Posterior vena cava (tissue), 2 donors: ENCODE data around the gene RUNX2. TPM values are rescaled to one million over a fixed set of nuclear protein-coding genes. Genes with fewer than 3 reads are reported as not detected.

Experiments used
- DNase-seq: peaks from one replicate; pipeline ENCODE4 v3.0.0-alpha.2; 2020; ENCODE audit warnings: low spot score
- intact Hi-C, 2 donors: fragments of 100-400 bp; cut with DNase I; formaldehyde crosslinking; loops; one replicate each; pipeline versions ENCODE4 v1.14.1 to v1.14.2; 2022 to 2023
- total RNA-seq, 2 donors: library from RNA; stranded (reverse); fragmentation: NEBNext Ultra II Directional; extraction: Animal tissue kit (Norgen Biotek cat#: 25700); gene quantifications; one replicate each; pipeline ENCODE4 v1.2.1, GENCODE V29; 2021
- donor health status: DM: yes; HTN: yes; CAD: no.
- donor health status: DM: yes; HTN: yes; CAD: no.

The RUNX2 gene
- total RNA-seq, 2 donors from 2014 or later = 0.83 to 1.00 TPM

DNA sequence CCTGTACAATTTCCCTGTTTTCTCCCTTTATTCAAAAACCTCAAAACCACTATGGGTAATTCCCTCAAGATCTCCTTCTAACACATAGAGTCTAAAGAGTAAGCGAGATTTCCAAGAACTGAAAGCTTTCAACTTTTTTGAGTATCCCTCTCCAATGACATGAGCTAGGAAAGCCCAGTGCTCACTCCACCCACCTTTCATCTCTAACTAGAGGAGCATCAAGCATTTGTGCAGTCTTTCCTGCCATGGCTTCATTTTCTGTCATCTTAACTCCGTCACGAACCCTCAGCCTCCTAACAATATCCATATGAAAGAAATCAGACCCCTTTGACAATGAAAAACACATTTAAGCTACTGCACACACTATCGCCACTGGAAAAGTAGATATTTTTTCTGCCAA, 141.5 kb downstream of the RUNX2 start:
- no peak for DNase-seq
- intact Hi-C loops = no loop called here

DNA sequence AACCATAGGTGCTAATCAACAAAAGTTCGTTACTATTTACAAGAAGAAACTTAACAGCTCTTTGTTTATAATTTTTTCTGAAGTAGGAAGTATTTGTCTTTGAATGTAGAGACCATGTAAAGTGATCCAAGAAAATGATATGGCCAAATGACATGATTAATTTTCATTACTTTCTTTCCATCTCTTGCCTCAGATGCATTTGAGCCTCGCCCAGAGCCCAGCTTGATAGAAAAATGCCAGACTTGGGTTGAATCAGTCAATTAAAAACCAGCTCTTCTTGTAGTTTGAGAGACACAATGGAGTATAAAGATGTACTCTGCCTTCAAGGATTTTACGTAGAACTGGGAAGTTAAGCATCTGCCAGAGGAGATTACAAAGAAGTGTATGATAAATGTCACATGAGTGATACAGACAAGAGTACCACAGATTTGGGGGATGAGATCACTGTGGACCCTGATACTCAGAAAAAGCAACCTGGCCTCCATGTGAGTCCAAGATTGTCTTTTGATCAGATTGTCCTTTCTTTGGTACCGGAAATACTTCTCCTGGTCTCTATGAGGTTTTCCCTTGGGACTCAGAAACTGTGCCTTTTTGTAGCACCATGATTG, 142.1 kb downstream of the RUNX2 start:
- intact Hi-C loops = no loop called here
- no peak for DNase-seq

DNA sequence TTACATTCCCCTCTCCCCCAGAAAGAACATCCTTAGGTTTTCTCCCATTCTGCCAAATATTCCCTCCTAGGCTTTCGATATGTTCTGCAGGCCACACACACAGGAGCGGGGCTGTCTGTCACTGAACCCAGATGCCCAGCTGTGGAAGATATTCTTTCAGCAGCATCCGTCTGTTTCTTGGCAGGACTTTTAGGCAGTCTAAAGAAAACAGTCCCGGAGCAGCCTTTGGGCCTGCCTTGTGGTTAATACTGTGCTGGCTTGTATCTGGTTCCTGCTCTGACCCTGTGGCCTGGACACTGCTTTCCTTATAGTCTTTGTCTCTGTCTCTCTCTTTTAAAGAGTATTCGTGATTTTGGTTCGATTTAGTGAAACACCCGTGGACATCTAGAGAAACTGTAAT, 144.3 kb downstream of the RUNX2 start:
- no peak for DNase-seq
- intact Hi-C loops = no loop called here

DNA sequence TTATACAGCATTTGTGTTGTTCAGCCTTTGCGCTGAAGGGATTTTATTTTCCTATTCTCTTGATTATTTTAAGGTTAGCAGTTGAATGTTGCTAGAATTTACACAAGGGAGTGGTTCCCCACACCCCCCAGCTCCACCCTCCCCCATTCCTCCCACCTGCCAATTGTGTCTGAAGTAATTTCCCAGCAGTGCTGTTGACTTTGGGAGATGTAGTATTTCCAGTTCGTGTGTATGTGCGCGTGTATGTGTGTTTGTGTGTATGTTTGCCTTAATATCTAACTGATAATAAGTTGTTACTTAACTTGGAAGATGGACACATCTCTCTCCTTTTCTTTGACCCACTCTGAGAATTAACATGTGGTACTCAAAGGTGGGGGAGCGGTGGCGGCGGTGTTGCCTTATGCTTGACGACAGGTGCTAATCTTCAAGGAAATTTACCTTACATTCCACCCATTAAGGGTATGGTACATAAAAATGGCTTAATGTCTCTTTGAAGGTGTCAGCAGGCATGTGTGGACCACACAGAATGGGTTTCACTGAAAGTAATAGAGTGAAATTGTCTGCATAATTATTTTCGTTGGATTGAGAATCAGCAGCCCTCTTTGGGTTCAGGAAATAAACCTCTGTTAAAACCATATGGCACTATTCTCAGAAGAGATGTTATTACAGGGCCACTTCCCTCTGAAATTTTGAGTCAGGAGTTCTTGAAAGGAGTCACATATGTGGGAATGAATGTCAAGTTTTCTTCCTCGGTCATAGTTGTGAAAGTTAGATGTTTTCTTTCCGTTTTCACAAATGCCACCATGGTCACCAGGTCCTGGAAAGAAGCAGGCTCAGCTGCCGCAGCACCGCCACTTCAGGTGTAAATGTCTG, 145.2 kb downstream of the RUNX2 start:
- intact Hi-C loops = no loop called here
- DNase-seq = no peak

DNA sequence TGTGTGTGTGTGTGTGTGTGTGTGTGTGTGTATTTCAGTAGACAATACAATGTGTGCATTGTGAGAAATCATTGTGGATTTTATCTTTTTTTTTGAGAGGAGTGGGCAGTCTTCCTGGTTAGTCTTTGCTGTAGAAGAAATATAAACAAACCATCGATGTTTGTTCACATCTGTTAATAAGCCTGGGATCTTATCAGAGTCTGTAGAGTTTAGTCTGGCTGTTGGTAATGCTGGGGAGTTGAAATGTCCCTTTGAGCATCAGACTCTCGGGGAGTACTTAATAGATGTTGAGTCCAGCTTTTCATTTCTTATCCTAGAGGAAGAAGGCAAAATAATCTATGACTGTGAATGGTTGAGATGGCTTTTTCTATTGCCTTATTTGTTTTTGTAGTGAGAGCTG, 146.2 kb downstream of the RUNX2 start:
- intact Hi-C loops = no loop called here

DNA sequence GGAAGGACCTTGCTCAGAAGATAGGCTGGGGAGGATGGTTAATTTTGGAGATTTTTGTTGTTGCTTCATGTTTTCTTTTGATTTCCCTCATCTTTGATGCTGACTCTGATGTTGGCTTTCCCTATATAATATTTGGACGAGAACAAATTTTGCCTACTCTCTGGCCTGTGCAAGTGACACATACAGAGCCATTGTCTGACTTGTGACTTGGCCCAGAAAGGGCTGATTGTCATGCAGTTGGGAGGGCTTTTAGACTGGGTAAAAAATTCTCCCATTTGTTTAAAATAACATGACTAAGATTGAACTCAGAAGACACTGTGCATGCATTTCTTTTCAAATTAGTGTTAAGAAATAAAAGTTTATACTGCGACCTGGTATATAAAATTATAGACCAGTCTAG, 148.2 kb downstream of the RUNX2 start:
- no peak for DNase-seq
- intact Hi-C loops = no loop called here

More for the DNA sequence above, 146.2 kb downstream of the RUNX2 start:
- no peak for DNase-seq

DNA sequence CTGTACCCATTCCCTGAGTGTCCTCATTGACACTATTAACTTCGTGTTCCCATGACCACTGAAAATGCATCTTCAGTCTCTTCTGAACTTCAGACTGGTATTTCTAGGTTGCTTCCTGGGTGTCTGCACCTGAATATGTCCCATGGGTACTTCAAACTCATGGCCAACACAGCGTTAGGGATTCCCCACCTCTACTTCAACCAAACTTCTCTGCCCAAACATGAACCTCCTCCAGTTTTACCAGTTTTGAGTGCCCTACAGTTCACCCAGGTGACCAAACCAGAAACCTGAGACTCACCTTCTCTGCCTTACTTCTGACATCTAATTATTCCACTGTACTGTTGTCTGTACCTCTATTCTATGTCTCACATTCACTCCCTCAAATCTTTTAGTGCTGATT, 149.1 kb downstream of the RUNX2 start:
- no peak for DNase-seq
- intact Hi-C loops = no loop called here

DNA sequence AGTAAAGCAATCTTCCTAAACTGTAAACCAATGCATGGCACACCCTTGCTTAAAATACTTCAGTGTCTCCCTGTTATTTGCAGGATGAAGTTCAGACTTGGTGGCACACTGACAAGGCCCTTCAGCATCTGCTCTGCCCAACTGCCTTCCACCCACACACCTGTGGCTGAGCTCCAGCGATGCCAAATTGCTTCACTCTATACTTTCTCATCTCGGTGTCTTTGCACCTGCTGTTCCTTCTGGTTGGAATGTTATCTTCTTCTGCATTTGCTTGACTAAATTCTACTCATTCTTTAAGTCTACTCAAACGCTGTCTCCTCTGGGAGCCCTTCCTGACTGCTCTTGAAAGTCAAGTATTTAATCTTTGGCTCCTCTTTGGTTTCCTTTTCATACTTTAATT, 149.7 kb downstream of the RUNX2 start:
- intact Hi-C loops = no loop called here
- DNase-seq = no peak

DNA sequence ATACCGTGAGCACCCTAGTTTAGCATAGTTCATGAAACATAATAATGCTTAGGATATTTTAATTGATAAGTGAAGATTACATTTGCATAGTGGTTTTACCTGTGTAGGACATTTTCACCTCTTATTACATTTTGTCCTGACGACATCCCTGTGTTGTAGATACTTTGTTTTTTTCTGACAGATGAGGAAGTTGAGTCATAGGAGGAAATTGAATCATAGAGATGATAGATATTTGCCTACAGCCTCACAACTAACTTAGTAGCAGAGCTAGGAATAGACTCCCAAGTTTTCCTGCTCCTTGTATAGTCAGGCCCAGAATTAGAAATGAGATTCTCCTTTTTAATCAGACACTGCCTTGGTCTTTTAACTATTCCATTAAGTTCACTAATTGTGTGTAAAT, 150.1 kb downstream of the RUNX2 start:
- intact Hi-C loops = no loop called here
- DNase-seq = no peak

DNA sequence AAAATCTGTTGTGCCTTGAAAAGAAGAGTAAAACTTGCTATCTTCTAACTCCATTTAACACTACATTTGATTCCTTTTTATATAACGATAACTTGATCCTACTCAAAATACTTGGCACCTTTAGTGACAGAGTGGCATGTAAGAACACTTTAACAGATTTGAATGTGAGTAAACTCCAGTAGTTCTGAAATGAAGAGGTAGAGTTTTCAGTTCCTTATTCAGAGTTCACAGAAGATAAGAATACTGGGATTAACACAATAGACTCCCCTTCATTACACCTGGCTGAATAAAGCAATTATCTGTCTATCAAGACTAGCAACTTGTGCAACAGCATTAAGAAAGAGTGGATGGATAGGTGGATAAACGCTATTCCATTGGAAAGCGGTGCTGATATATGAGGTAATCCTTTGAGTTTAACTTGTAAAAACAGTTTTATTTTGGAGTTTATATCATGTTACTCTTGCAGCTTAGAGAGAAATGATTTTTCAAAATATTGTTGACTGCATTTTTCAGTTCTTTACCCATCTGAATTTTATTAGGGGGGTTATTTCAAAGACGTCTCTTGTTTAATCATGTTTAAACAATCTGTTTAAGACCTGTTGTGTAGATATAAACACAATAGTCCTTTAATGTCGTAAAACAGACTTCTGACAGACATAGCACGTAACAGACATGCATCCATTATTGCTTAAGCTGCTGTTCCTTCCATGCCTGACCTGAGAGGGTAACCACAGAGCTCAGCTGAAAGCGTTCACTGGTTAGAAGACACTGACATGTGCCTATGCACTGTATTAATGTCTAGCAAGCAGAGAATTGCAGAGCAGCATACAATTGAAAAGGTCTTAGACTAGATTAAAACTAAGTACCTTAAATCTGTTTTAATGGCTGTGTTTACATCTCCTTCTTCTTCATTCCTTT, 152.0 kb downstream of the RUNX2 start:
- no peak for DNase-seq

DNA sequence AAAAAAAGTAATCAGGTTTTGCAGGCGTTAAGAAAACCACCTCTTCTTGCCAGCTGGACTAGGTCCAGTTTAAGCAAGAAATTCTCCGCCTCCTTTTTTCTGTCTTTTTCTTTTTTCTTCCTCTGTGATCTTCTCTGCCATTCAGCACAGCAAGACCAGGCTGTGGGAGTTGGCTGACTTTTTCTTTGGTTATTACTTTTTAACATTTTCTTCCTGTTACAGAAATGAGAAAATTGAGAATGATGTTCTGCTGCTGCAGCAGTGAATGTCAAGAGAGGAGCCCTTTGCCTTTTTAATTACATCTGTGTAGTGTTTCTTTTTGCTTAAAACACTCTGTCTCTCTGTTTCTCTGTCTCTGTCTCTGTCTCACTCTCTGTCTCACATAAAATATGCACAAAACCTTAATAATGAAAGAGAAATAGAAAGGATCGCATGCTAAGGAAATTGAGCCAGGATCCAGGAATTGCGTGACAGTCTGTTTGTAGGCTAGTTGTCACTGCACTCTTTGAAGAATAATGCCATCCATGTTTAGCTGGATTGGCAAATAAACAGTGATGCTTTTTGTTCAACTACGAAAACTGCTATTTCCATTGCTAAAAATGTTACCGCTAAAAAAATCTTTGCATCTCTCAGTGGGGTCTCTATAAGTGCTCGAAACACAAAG, 152.8 kb downstream of the RUNX2 start:
- DNase-seq = no peak
- intact Hi-C loops = no loop called here

More for the DNA sequence above, 152.0 kb downstream of the RUNX2 start:
- intact Hi-C loops = no loop called here

DNA sequence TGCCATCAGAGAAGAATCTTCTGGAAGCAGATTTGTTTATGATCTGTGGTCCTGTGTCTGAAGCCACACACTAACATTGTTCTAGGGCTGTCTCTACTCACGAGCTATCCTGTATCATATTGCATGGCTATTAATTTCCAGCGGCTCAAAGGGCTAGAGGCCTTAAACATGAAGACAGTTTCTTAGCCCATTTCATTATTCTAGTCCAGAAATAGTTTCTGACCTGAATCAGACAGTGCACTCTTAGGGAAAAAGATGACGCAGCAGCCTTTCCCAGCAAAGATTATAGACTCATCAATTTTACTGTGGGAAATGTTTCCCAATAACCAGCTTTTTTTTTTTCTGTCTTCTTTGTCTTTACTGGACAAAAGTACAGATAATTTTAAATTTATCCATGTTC, 154.9 kb downstream of the RUNX2 start:
- intact Hi-C loops = no loop called here
- DNase-seq = no peak

DNA sequence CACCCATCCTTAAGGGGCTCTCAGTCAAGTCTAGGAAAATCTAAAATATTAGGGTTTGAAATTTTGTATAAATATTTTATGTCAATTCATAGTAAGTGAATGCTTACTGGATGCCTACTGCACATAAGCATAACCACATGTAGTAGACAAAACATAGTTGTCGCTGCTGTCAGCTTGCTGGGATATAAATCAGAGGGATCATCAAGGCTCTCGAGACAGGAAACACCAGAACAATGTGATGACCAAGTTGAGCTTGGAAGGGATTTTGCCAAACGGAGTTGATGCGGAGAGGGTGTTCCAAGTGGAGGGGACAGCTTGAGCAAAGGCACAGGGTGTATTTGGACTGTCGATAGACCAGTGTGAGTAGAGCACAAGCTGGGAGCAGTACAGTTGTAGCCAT, 155.4 kb downstream of the RUNX2 start:
- intact Hi-C loops = no loop called here
- no peak for DNase-seq

DNA sequence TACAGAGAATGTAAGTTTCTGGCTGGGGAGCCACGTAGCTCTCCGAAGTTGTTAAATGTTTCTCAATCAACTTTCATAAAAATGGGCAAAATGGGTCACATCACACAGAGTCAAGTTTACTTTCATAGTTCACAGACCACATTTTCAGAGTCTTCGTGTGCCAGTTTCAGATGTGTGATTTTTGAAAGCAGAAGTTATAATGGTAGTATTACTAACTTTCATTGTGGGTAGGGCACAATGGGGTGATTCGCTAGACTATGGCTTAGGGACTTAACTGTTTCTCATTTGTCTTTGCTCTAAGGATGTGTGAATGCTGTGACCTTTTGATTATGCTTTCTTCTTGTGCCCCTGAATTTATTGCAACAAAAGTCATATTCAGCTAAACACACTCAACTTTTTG, 158.6 kb downstream of the RUNX2 start:
- intact Hi-C loops = no loop called here
- DNase-seq = no peak

DNA sequence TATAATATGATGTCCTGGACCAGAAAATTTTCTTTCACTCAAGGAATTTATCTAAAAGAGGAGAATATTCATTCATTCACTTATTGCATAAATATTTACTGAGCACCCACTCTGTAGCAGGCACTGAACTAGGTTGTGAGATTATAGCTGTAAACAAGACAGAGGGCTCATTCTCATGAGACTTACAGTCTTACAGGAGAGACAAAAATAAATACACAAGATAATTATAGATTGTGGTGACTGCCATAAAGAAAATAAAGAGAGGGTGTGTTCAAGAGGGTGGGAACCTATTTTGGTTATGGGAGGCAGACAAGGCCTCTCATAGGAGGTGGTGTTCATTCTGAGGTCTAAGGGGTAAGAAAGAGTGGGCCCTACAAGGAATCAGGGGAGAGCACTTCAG, 159.5 kb downstream of the RUNX2 start:
- no peak for DNase-seq
- intact Hi-C loops = no loop called here

DNA sequence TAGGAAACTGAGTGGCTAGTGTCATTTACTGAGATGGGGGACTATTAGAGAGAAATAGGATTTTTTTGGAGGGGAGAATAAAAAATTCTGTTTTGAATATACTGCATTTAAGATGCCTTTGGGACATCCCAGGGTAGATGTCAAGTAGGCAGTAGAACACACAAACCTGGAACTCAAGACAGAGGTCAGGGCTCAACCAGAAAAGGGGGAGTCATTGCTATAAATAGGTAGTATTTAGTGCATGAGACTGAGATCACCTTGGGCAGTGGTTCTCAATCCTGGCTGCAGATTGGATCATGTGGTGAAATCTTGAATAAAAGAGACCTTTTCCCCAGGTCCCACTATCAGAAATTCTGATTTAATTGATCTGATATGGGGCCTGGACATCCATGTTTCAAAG, 160.1 kb downstream of the RUNX2 start:
- no peak for DNase-seq
- intact Hi-C loops = no loop called here

DNA sequence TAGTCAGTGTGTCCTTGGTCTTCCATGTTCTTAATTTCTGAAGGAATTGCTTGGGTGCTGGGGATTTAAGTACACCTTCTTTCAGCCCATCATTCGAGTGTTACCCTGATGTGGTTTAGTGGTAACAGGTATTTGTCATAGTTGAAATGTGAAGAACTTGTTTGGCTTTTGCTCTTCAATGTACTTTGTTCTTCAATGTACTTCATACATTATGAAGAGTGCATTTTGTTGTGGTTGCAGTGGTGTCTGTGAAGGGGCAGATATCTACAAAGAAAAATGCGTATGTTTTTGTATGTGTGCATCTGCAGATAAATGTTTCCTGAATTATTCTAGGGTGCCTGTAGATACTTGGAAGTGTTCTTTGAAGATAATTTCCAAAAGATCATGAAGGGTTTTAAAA, 160.8 kb downstream of the RUNX2 start:
- no peak for DNase-seq
- intact Hi-C loops = no loop called here

DNA sequence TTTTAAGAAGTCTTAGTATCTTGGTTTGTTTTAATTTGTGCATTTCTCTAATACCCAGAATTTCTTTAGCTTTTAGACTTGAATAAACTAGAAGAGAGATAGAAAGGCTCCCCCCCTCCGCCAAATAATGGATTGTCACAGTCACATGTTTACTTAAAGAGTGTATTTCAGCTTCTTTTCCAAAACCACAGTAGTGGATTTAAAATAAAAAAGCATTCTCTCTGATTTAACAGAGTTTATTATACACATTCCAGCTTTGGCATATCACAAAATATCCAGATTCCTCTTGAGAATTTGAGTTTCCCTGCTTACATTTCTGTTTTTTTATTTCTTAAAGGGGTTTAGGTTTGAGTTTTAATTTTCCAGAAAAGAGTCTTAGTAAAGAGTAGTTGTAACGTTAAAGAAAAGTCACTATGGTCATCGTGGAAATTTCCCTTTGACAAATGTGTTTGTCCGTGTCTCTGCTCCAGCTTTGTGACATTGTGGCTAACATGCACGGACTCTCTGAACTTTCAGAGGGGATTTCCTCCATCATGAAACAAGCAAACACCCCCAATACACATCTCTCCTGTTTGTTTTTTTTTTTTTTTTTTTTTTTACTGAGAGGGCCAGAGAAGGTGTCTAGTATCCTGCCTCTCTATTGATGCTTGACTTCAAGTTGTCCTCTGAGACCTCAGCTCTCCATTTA, 163.1 kb downstream of the RUNX2 start:
- DNase-seq = no peak
- intact Hi-C loops = no loop called here

DNA sequence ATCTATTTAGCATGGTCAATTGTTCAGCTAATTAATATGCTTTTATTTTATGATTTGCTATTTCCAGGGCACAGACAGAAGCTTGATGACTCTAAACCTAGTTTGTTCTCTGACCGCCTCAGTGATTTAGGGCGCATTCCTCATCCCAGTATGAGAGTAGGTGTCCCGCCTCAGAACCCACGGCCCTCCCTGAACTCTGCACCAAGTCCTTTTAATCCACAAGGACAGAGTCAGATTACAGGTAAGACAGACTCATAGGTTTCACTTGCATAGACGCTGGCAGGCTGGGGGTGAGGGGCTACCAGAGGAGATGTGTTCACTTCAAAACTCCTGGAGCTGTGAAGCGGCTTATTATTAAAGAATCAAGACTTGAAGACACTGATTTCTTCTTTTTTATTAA, 163.7 kb downstream of the RUNX2 start:
- intact Hi-C loops = no loop called here
- DNase-seq = no peak
